Upper lobe of left lung (tissue), 6 donors: ENCODE data around the gene SERPINB1. TPM values are rescaled to one million over a fixed set of nuclear protein-coding genes. Genes with fewer than 3 reads are reported as not detected.

ENCODE experiments used
- ATAC-seq, 2 donors: fragments of 200-7000 bp; cut with Tn5 transposase; one replicate each; pipeline ENCODE4 v1.9.1; 2022; ENCODE audit warnings: mild to moderate bottlenecking in 2 of 2, moderate library complexity in 2 of 2; ENCODE audit not compliant: low FRiP score in 2 of 2
- DNase-seq, 2 donors: peaks; one replicate each; pipeline ENCODE4 v3.0.0-alpha.2; 2019 to 2020
- H3K27ac ChIP-seq, 4 donors: fragments of 200-600 bp; sonication (generic); one replicate each; pipeline ENCODE4 v1.5.1; 2016 to 2019
- H3K27me3 ChIP-seq, 4 donors: fragments of 200-600 bp; sonication (generic); one replicate each; pipeline ENCODE4 v1.5.1; 2017 to 2019
- H3K36me3 ChIP-seq, 4 donors: fragments of 200-600 bp; sonication (generic); one replicate each; pipeline ENCODE4 v1.5.1; 2016 to 2019
- H3K4me1 ChIP-seq, 4 donors: fragments of 200-600 bp; sonication (generic); one replicate each; pipeline ENCODE4 v1.5.1; 2018 to 2019
- H3K4me3 ChIP-seq, 4 donors: fragments of 200-600 bp; sonication (generic); one replicate each; pipeline ENCODE4 v1.5.1; 2017 to 2019; ENCODE audit warnings: mild to moderate bottlenecking in 2 of 4, moderate library complexity in 1 of 4
- H3K9me3 ChIP-seq, 4 donors: fragments of 200-600 bp; sonication (generic); one replicate each; pipeline ENCODE4 v1.5.1; 2018 to 2019
- CTCF ChIP-seq, 6 experiments: fragments of 450-650 bp in 4 of 6; fragments of 200-600 bp in 2 of 6; sonication (generic) in 2 of 6; IDR thresholded peaks; one replicate each; pipeline ENCODE4 v1.5.1; 2016 to 2019; ENCODE audit warnings: antibody characterized with exemption in 6 of 6
- EP300 ChIP-seq, 4 donors: sonication (generic); formaldehyde crosslinking; IDR thresholded peaks; one replicate each; pipeline ENCODE4 v1.5.1; 2017; ENCODE audit warnings: antibody characterized with exemption in 4 of 4, control low read depth in 2 of 4
- POLR2A ChIP-seq, 4 donors: fragments of 450-650 bp; IDR thresholded peaks; one replicate each; pipeline ENCODE4 v1.5.1; 2016 to 2017; ENCODE audit warnings: antibody characterized with exemption in 4 of 4, mild to moderate bottlenecking in 2 of 4
- POLR2AphosphoS5 ChIP-seq, 2 donors: sonication (generic); formaldehyde crosslinking; IDR thresholded peaks; one replicate each; pipeline ENCODE4 v1.5.1; 2017; ENCODE audit warnings: antibody characterized with exemption in 2 of 2
- WGBS, 2 donors: methylation state at CpG; one replicate each; pipeline ENCODE4 v1.1.5; 2017 to 2018; 5-methylcytosine and 5-hydroxymethylcytosine counted together
- total RNA-seq, 6 donors: library from RNA; depleted of rRNA in 4 of 6; stranded (reverse); fragments of >200 nt in 4 of 6; gene quantifications; one replicate each; pipeline versions ENCODE4 v1.1.0 to v1.2.1, GENCODE V29; 2016 to 2021
- donor health status: DM: no; HTN: no; CAD: no; lungs with moderate emphysema.
- donor health status: DM: no; HTN: yes; CAD: no; lungs with severe emphysema.

The SERPINB1 gene
- total RNA-seq, 6 donors from 2014 or later, result 56.6 to 184 (median 102) TPM

- no peak for ATAC-seq
- peak overlapping the region; percentile 94 to 99 (median 96) for H3K27ac ChIP-seq
- 22 to 27% methylated on average over 8 to 9 of the region's 9 CpGs for WGBS, 2 donors
- H3K4me1 ChIP-seq, result peaks cover 29 to 63% (median 47%) of the 10 kb centered on the region in 4 donors
- peaks cover 26 to 56% (median 32%) of the 10 kb centered on the region in 4 donors for H3K36me3 ChIP-seq
- H3K9me3 ChIP-seq, result no peaks in the 10 kb centered on the region
- H3K27me3 ChIP-seq, result no peaks in the 10 kb centered on the region
- TF ChIP-seq CTCF (IDR thresholded peaks at IDR 0.05) (no peak), EP300 (IDR thresholded peaks at IDR 0.05) (no peak), POLR2A (IDR thresholded peaks at IDR 0.05) (no peak), POLR2AphosphoS5 (IDR thresholded peaks at IDR 0.05) (no peak)
- DNase-seq, result peak in 1 of 2 donors; percentile 24
- peak overlapping the region; percentile 15 to 73 (median 54) for H3K4me3 ChIP-seq
These were observed 2.3 kb downstream of the SERPINB1 start for GRCh38 chr6:2839195-2839981.

- Histone ChIP-seq H3K9me3 (no peaks in the 10 kb centered on the region), H3K4me1 (peaks cover 29 to 57% (median 41%) of the 10 kb centered on the region in 4 donors), H3K27me3 (no peaks in the 10 kb centered on the region), H3K27ac (peak overlapping the region in 2 of 4 donors; percentile 50 to 94), H3K36me3 (peaks cover 32 to 68% (median 41%) of the 10 kb centered on the region in 4 donors), H3K4me3 (peak overlapping the region in 1 of 4 donors; percentile 73)
- no peak for DNase-seq
- TF ChIP-seq POLR2A (IDR thresholded peaks at IDR 0.05), result no peak
- TF ChIP-seq POLR2AphosphoS5 (IDR thresholded peaks at IDR 0.05), result no peak
- no peak for TF ChIP-seq CTCF (IDR thresholded peaks at IDR 0.05)
- TF ChIP-seq EP300 (IDR thresholded peaks at IDR 0.05), result no peak
- ATAC-seq, result no peak
- 46 to 53% methylated on average over 3 of the region's 3 CpGs for WGBS, 2 donors
These were observed 3.4 kb downstream of the SERPINB1 start for GRCh38 chr6:2838251-2838650.

GRCh38 chr6:2834262-2834661 lies 7.4 kb downstream of the SERPINB1 start:
- H3K4me3 ChIP-seq, result no peak overlapping the region
- H3K36me3 ChIP-seq, result peaks cover 35 to 73% (median 44%) of the 10 kb centered on the region in 4 donors
- no peak for DNase-seq
- H3K27ac ChIP-seq, result no peak overlapping the region
- no peak for ATAC-seq
- no peaks in the 10 kb centered on the region for H3K9me3 ChIP-seq
- H3K27me3 ChIP-seq, result no peaks in the 10 kb centered on the region
- peaks cover 5 to 24% (median 17%) of the 10 kb centered on the region in 4 donors for H3K4me1 ChIP-seq
- TF ChIP-seq EP300 (IDR thresholded peaks at IDR 0.05) (no peak), POLR2A (IDR thresholded peaks at IDR 0.05) (no peak), CTCF (IDR thresholded peaks at IDR 0.05) (no peak), POLR2AphosphoS5 (IDR thresholded peaks at IDR 0.05) (no peak)

- DNase-seq (no peak), ATAC-seq (no peak)
- WGBS, 2 donors, result 81 to 93% methylated on average over 2 of the region's 2 CpGs
- Histone ChIP-seq H3K27me3 (no peaks in the 10 kb centered on the region), H3K36me3 (peaks cover 22 to 45% (median 30%) of the 10 kb centered on the region in 4 donors), H3K4me1 (peaks cover 0 to 5% (median 3%) of the 10 kb centered on the region in 4 donors), H3K4me3 (no peak overlapping the region), H3K27ac (peak overlapping the region in 1 of 4 donors; percentile 8), H3K9me3 (no peaks in the 10 kb centered on the region)
- TF ChIP-seq POLR2A (IDR thresholded peaks at IDR 0.05) (no peak), POLR2AphosphoS5 (IDR thresholded peaks at IDR 0.05) (no peak)
These were observed 10.3 kb downstream of the SERPINB1 start for GRCh38 chr6:2831392-2831791.

GRCh38 chr6:2830183-2830582 lies 11.5 kb downstream of the SERPINB1 start:
- Histone ChIP-seq H3K4me3 (no peak overlapping the region), H3K9me3 (no peaks in the 10 kb centered on the region), H3K27me3 (no peaks in the 10 kb centered on the region), H3K36me3 (peaks cover 15 to 33% (median 20%) of the 10 kb centered on the region in 4 donors), H3K27ac (peak overlapping the region in 1 of 4 donors; percentile 29), H3K4me1 (no peaks in the 10 kb centered on the region)
- 79 to 83% methylated on average over 3 of the region's 3 CpGs for WGBS, 2 donors
- ATAC-seq (no peak), DNase-seq (no peak)
- no peak for TF ChIP-seq POLR2A (IDR thresholded peaks at IDR 0.05)
- no peak for TF ChIP-seq POLR2AphosphoS5 (IDR thresholded peaks at IDR 0.05)
- TF ChIP-seq EP300 (IDR thresholded peaks at IDR 0.05), result no peak
